GM12873 (cell line): ENCODE measurements around the gene MROH7.

Experiments used
- CTCF ChIP-seq: IDR thresholded peaks from 2 replicates; pipeline ENCODE4 v1.5.1; 2012; ENCODE audit warnings: low read depth, mild to moderate bottlenecking, moderate library complexity, low read length, control low read depth; ENCODE audit not compliant: insufficient read depth; ENCODE audit errors: missing control alignments

The MROH7 gene

GRCh38 chr1:54606096-54606989, 35.2 kb upstream of the MROH7 start:
- no peak for TF ChIP-seq CTCF

DNA sequence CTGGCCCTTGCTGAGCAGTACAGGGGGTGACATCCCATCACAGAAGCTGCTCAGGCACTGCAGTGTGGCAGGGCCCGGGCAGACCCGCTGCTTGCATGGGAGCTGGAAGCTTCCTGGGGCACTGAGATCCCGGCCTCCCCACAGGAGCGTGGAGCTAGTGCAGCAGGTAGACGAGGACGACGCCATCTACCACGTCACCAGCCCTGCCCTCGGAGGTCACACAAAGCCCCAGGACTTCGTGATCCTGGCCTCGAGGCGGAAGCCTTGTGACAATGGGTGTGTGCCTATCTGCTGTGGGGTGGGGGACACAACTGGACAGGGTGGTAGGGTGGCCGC, 34.6 kb upstream of the MROH7 start:
- no peak for TF ChIP-seq CTCF

GRCh38 chr1:54607821-54608565, 33.6 kb upstream of the MROH7 start:
- no peak for TF ChIP-seq CTCF

DNA sequence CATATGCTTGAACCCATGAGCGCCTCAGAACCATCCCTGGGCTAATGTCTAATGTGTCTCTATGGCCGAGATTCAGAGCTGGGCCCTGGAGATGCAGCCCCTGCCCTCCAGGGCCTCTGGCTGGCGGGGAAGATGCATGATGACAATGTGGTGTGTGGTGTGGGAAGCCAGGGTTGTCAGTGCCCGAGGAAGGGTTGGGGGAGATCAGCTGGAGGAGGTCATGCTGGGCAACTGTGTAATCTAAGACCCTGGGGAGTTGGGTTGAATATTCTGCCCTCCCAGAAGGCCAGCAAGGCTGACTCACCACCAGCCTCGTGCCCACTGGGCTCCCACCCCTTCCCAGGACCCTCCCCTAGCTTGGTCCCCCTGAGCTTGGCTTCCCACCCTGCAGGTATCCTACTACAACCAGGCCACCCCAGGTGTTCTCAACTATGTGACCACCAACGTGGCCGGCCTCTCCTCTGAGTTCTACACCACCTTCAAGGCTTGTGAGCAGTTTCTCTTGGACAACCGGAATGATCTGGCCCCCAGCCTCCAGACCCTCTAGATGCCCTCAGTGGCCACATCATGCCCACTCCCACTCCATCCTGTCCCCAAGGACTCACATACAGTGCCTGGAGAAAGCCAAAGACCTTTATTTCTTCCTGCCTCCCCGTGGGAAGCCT, 32.9 kb upstream of the MROH7 start:
- no peak for TF ChIP-seq CTCF

DNA sequence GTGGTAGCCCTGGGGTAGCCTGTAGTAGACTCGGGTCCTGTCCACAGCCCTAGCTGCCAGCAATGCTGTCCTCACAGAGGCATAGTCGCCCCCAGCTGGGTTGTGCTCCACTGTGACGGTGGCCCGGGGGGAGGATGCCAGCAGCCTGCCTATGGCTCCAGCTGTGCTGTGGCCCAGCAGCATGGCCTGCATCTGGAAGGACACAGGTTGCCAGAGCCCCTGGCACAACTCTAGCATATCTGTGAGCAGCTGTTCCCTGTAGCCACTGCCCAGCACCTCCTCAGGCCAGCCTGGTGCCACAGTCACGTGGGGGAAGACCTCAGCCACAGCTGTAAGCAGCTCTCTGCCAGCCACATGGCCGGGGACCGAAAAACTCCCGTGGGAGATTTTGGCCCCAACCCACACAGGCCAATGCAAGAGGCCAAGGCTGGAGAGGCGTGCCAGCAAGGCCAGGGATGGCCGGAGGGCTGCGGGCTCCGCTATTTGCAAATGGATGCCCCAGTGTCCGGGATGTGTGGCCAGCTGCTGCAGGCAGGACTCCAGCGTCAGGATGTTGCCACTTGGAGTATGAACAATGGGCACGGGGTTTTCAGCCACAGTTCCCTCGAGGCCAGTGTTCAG, 32.2 kb upstream of the MROH7 start:
- TF ChIP-seq CTCF: no peak

DNA sequence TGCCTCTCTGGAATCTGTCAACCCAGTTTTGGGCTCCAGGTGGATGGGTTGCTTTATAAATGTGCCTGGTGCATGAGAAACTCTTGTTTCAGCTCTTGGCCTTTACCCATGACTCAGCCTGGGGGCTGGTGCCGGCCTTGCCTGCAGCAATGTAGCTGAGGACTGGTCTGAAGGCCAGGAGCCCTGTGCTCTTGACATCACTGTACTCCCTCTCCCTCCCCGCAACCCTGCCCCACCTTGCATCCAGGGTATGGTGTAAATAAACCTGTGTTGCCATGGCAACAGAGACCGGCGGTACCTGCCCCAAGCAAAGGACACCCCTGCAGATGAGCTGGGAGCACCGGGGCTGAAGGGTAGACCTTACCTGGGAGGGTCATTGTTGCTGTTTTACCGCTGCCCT, 31.5 kb upstream of the MROH7 start:
- TF ChIP-seq CTCF: no peak
